GM12873 (cell line): Measurements from ENCODE around the gene CD209.

ENCODE experiments used
- TF ChIP-seq, protein P1 (sequence below): IDR thresholded peaks from 2 replicates; pipeline ENCODE4 v1.5.1; 2012; ENCODE audit warnings: low read depth, mild to moderate bottlenecking, moderate library complexity, low read length, control low read depth; ENCODE audit not compliant: insufficient read depth; ENCODE audit errors: missing control alignments

Gene CD209

DNA sequence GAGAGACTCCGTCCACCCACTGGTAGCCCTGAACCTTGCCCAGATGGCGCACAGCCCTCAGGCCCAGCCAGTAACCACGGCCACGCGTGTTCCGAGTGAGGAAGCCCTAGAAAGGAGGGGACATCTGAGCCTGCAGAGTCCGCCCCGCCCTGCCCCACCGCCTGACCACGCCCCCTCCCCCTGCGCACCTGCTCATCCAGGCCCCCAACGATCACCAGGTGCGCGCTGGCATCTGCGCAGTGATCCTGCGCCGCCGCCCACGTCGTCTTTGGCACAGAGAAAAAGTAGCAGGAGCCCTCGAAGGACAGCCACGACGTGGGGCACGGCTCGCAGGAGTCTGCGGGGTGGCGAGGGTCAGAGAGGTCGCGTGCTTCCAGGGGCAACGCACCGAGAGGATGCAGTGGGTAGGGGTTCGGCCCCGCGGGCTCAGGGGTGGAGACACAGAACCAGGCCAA is 17.5 kb downstream of the CD209 start:
- TF ChIP-seq, protein P1, sequence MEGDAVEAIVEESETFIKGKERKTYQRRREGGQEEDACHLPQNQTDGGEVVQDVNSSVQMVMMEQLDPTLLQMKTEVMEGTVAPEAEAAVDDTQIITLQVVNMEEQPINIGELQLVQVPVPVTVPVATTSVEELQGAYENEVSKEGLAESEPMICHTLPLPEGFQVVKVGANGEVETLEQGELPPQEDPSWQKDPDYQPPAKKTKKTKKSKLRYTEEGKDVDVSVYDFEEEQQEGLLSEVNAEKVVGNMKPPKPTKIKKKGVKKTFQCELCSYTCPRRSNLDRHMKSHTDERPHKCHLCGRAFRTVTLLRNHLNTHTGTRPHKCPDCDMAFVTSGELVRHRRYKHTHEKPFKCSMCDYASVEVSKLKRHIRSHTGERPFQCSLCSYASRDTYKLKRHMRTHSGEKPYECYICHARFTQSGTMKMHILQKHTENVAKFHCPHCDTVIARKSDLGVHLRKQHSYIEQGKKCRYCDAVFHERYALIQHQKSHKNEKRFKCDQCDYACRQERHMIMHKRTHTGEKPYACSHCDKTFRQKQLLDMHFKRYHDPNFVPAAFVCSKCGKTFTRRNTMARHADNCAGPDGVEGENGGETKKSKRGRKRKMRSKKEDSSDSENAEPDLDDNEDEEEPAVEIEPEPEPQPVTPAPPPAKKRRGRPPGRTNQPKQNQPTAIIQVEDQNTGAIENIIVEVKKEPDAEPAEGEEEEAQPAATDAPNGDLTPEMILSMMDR, result no peak

DNA sequence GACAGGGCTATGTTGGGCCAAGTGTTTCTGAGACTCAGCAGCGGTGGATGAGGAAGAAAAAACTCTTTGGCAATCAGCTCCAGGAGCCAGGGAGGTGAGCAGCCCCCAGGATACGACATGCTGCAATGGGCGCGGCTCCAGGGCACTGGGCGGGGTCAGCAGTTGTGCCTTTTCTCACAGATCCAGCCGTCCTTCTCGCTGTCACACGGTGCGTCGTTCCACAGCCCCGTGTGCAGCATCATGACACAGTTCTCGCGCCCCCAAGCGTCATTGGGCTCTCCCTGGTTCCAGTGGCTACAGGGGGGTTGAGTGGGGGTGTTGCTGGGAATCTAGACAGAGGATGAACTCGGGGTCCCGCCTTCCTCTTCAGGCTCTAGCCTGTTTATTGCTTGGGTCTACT is 18.1 kb downstream of the CD209 start:
- TF ChIP-seq, protein P1, result no peak

DNA sequence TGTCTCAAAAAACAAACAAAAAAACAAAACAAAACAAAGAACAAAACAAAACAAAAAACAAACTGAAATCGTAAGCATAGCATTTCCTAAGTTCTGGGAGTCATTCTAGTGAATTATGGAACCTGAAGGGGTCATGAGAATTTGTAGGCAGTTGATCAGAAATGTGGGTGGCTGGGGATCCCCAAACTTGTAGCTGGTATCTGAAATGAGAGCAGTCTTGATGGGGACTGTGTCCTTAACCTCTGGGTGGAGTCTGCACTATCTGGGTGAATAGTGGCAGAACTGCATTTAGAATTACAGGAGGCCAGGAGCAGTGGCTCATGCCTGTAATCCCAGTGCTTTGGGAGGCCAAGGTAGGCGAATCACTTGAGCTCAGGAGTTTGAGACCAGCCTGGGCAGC is 21.5 kb downstream of the CD209 start:
- TF ChIP-seq, protein P1, result no peak

- TF ChIP-seq, protein P1, result no peak
Measured at GRCh38 chr19:7722231-7722651, 25.1 kb downstream of the CD209 start.

DNA sequence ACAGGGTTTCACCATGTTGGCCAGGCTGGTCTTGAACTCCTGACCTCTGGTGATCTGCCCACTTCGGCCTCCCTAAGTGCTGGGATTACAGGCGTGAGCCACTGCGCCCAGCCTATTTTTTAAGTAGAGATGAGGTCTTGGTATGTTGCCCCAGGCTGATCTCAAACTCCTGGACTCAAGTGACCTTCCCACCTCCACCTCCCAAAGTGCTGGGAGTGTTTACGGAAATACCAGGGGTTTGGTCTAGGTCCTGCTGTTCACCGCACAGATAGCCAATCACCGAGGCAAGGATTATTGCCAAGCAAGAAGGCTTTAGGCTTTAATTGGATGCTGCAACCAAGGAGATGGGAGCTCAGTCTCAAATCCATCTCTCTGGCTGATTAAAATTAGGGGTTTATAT is 27.0 kb downstream of the CD209 start:
- TF ChIP-seq, protein P1, result no peak

DNA sequence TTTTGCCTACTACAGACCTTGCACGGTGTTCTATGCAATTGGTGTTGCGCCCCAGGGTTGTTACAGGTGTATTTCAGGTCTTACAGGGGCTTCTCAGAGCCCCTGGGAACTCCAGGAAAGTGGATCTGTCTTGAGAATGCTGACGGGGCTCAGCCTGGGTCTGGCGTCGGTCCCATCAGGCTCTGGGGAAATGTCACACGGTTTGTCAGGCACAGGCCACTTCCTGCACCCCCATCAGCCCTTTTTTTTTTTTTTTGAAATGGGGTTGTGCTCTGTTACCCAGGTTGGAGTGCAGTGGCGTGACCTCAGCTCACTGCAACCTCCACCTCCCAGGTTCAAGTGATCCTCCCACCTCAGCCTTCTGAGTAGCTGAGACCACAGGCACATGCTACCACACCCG is 28.7 kb downstream of the CD209 start:
- TF ChIP-seq, protein P1, result no peak

- TF ChIP-seq, protein P1, result no peak
Measured at GRCh38 chr19:7716762-7717161, 30.6 kb downstream of the CD209 start.
